DMS 273 treated with DMSO at 0.1 percent for 48 hours (cell line): ENCODE data around the gene SIL1.
A peak's percentile ranks its signal among the peaks of the same experiment; 100 is the strongest.
"Not testable (repeated sequence)": the region's sequence is repeated elsewhere in the genome, so short reads cannot be mapped to it uniquely, and the experiment has no call there.

Source experiments
- DNase-seq: peaks from one replicate; lab custom pipeline; 2025; lab: John Stamatoyannopoulos, UW

SIL1 gene

DNA sequence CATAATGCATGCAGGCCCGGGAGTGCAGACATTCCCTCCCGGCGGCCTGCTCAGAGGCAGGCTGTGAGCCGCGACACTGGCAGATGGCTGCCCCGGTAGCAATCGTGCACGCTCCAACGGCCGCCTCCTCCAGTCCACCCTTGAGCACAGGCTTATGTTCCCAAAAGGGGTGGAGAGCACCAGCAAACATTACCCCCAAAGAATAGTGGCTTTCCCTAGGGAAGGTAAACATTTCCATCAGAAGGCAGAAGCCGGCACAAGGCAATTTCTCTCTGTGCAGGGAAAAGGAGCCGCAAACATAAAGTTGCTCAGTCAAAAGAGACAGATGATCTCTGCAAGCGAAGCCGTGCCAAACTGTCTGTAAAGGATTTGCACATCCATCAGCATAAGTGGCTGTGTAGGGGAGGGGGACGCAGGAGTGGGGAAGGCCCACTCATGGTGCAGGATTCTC, 92.5 kb downstream of the SIL1 start:
- peak; percentile 76 for DNase-seq

DNA sequence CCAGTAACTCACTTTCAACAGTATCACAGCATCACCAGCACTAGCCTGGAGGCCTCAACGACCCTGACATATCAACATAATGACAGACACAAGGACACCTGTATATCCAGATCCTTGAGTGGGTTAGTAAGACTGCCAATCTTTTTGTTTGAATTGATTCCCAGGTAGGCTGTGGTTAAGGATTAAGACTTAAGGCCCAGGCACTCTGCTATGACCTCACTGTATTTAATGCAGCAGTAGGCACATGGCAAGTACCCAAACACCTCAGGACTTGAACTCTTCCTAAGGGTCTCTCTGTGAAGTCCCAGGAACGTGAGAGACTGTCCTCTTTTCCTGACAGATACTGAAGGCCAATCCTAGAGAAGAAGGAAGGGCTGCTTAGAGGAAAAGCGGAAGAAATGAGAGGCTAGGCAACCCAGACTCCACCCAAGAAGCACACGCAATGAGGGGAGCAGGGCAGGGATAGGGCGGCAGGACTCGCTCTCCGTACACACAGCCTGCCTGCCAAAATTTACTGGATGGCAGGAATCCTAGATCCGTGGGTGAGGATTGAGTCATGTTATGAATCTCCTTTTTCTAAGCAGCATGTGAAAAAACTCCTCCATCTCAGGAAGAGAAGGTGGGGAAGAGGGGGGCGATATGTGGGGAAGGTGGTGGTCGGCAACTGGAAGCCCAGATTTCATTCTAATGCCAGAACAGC, 93.4 kb downstream of the SIL1 start:
- DNase-seq, result peak; percentile 68

DNA sequence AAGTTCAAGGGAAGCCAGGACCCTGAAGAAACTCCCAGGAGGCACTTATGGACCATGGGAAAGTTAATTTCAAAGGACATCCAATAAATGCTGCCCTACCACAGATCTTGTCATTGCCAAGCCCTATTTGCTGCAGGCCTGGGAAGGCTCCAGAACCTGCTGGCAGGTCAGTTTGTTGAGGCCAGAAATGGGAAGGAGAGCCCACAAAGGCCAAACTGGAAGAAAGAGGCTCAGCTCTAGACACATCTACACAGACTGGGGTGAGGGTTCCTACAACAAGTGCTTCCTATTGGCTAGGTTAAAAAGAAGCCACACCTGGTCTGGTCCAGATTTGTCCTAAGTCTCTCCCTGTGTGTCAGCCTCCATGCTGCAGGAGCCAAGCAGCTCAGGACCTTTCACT, 94.4 kb downstream of the SIL1 start:
- DNase-seq, result no peak

DNA sequence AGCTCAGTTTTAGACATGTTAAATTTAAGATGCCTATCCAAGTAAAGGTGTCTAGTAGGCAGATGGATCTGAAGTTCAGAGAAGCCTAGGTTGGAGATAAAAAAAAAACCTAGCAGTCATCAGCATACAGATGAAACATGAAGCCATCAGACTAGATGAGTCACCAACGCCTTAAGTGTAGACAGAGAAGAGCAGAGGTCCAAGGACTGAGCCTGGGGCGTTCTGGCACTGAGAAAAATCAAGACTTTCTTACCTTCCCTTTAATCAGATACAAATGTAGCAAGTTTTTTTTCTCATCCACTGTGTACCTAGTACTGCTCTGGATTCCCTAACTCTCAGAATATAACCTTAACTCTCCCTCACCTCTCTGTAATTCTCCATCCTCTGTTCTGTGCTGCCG, 97.3 kb downstream of the SIL1 start:
- DNase-seq, result no peak

DNA sequence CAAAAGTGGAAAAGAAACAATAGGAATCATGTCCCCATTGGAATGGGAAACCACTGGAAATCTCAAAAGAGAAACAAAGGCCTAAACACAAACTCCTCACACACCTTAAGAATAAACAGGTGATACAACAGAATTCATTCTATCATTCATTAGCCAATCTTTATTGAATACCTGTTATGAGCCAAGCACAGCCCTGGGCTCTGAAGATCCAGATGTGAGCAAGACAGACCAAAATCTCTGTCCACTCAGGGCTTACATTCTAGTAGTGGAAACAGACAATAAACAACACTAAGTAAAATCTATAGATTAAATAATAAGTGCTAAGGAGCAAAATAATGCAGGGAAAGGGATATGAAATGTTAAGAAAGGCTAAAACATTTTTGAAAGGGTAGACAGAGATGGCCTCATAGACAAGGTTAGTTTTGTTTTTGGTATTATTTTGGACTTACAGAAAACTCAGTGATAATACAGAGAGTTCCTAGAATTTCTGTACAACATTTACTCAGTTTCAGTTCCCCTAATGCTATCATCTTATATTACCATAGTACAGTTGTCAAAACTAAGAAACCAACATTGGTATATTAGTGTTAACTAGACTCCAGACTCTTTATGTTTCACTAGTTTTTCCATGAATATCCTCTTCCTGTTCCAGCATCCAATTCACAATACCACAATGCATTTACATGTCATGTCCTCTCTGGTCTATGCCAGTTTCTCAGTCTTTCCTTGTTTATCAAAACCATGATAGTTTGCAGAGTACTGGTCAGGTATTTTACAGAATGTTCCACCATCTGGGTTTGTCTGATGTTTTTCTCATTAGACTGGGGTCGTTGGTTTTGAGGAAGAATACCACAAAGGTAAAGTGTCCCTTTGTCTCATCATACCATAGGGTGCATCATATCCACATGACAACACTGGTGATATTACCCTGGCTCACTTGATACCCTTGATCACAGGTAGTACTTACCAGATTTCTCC, 103.7 kb downstream of the SIL1 start:
- DNase-seq, result no peak

DNA sequence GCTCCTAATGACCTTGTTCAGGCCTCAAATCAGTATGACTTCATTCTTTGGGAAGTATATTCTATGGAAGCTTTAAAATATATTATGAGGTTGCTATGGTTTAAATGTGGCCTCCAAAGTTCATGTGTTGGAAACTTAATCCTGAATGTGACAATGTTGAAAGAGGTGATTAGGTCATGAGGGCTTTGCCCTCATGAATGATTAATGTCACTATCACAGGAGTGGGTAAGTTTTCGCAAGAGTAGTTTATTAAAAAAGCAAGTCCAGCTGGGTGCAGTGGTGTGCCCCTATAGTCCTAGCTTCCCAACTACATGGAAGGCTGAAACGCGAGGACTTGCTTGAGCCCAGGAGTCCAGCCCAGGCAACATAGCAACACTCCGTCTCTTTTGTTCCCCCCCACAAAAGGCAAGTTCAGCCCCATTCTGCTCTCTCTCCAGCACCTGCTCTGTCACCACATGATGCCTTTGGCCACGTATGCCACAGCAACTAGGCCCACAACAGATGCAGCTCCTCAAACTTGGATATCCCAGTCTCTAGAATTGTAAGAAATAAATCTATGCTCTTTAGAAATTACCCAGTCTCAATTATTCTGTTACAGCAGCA, 105.3 kb downstream of the SIL1 start:
- DNase-seq, result no peak

DNA sequence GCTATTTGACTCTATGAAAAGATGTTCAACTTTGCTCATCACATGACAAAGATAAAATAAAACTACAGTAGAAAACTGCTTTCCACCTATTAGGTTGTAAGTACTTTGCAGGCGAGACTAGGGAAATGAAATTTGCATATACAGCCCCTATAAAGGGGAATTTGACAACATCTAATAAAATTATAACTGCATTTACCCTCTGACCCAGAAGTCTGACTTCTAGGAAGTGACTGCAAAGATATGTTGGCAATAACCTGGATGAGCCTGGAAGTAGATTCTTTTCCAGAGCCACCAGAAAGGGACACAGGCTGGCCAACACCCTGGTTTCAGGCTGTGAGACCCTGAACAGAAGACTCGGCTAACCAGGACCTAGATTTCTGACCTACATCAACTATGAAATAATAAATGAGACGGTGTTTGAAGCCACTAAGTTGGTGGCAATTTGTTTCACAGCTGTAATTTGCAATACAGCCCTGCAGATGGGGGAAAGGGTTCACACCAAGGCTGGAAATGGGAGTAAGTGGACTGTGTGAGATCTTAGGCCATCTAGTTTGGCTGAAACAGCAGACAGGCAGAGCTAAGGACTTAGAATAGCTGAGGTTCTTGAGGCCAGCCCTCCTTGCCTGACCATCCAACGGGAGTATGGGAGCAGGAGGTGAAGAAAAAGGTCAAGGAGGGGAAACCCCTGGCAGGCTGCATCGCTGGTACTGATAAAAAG, 106.6 kb downstream of the SIL1 start:
- DNase-seq, result no peak

DNA sequence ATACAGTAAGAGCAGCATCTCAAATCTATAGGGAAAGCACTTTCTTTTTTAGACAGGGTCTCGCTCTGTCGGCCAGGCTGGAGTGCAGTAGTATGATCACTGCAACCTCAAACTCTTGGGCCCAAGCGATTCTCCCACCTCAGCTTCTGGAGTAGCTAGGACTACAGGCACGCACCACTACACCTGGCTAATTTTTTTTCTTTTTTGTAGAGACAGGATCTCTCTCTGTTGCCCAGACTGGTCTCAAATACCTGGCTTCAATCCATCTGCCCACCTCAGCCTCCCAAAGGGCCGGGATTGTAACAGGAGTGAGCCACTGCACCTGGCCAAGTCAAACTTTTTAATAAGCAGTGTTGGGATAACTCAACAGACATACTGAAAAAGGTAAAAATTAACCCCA, 107.6 kb downstream of the SIL1 start:
- no peak for DNase-seq

DNA sequence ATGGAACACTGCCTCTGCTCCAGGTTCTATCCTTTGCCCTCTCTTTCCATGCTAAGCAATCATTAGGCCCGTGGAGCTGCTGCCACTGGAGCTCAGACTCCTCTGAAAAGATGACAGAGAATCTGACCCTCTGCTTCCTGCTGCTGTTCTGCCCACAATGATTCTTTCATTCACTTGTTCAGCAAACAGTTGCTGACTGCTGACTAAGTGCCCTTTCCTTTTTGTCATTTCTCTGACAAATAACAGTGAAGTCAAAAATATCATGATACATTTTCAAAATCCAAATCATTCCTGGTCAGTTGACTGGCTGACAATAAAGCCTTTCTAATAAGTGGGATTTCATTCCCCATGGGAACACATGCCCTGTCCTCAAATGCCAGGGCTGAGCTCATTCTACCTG, 110.1 kb downstream of the SIL1 start:
- no peak for DNase-seq

DNA sequence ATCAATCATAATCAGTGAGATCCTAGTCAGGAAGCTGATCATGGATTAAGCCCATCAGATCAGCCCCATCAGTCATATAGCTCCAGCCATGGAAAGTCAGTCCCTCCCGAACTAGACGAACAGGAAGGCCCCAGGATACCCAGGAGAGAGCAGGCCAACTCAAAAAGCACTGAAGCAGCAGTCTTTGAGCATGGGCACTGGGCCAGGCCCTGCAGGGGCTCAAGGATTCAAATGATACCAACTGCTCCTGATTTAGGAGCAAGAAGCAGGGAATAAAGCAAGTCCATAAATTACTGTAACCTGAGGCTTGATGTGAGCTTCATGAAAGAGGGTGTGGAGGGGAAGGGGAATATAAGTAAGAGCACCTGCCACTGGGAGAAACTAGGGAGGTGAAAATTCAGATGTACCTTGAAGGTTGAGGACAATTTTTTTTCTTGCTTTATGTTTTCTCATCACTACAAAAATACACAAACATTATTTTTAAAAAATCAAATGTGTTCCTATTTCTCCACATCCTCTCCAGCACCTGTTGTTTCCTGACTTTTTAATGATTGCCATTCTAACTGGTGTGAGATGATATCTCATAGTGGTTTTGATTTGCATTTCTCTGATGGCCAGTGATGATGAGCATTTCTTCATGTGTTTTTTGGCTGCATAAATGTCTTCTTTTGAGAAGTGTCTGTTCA, 115.2 kb downstream of the SIL1 start:
- DNase-seq, result peak; percentile 44

DNA sequence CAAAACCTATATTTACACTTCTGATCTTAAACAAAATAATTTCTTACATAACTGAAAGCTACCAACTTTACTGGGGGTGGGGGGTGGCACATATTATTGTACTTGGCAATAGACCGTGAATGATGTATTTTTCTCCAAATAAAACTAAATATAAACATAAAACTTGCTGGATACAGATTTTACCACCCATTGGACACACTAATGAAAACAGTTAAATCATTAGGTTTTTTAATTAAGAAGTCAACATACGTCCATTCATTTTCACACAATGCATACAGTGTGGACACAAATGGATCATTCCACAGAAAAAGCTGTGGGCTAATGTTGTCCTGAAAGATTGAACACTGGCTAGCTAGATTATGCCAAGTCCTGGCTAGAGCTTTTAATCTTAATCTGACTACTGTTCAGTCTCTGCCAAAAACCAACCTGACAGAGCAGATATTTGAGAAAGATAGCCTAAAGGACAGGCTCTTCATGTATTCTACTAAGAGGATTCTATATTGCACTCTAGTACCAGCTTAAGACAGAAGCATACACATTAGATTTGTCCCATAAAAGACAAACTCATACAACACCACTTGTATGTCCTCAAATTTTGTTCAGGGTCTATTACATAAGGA, 118.1 kb downstream of the SIL1 start:
- DNase-seq, result no peak

DNA sequence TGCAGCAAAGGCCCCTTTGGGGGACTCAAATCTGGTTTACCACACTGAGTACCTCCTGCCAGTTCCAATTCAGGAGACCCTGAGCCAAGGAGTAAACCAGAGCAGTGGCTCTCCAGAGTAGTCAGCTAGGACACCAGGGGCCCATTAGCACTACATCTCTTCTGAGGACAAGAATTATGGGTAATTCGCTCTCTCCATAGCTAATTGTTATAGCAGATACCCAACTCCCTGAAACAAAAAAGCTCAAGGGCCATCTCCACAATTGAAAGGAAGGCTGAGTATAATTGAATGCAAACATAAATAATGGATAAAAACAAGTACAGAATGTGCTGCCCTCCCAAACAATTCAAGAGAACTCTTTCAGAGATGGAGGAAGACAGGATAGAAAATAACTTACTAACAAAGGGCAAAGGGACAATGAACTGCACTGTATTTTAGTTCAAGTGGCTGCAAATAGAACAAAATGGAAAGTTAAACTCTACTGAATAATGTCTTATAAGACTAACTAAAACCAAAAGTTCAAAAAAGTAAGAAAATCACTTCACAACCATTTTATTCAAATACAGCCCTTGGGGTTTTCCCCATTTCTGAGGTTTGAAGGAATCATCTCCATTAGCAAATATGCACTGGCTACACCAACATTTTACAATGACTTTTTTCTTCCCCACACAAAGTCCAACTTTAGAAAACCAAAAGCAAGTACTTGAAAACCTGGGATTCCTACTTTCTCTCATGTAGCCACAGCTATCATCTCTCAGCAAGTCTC, 118.8 kb downstream of the SIL1 start:
- no peak for DNase-seq

DNA sequence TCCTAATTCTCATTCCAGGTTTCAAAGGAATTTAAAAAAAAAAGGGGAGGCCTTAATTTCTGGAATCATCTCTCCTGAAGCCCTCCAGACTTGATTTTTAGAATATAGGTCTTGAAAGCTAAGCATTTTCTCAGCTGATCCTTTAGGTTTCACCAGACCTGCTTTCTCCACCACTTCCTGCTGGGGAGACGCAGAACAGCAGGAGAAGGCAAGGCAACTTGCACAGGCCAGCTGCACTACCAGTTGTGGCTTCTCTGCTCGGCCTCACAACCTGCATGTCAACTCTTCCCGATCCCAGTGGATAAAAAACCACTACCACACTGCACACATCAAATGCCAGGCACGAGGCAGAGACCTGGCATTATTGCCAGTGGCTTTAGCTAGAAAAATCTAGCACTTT, 119.8 kb downstream of the SIL1 start:
- no peak for DNase-seq

DNA sequence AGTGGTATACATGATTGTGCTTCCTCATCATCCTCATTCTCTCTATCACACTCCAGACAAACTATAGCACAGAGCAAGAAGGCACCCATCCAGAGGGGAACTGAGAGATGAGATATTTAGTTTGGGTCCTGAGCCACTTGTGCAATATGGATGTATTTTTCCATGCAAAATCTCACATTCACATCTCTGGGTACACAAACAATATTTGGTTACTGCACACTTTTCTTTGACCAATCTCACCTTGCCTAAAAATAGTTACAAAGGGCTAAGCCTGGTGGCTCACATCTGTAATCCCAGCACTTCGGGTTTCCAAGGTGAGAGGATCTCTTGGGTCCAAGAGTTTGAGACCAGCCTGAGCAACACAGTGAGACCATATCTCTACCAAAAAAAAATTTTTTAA, 120.3 kb downstream of the SIL1 start:
- no peak for DNase-seq

DNA sequence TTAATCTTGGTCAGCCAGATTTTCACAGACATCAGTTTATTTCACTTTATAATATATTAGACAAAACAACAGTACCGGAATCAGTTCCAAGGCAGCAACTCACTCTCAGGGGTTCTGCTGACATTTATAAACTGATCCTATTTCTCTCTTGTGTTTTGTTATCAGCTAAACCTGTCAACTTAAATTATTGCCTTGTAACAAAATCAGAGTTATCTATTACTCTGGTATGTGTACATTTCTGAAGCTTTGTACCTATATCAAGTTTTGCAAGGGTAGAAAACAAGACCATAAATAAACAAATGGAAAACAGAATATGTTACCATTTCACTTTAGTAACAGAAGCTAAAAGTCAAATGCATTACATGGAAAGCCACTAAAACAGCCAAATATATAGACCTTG, 122.1 kb downstream of the SIL1 start:
- no peak for DNase-seq

DNA sequence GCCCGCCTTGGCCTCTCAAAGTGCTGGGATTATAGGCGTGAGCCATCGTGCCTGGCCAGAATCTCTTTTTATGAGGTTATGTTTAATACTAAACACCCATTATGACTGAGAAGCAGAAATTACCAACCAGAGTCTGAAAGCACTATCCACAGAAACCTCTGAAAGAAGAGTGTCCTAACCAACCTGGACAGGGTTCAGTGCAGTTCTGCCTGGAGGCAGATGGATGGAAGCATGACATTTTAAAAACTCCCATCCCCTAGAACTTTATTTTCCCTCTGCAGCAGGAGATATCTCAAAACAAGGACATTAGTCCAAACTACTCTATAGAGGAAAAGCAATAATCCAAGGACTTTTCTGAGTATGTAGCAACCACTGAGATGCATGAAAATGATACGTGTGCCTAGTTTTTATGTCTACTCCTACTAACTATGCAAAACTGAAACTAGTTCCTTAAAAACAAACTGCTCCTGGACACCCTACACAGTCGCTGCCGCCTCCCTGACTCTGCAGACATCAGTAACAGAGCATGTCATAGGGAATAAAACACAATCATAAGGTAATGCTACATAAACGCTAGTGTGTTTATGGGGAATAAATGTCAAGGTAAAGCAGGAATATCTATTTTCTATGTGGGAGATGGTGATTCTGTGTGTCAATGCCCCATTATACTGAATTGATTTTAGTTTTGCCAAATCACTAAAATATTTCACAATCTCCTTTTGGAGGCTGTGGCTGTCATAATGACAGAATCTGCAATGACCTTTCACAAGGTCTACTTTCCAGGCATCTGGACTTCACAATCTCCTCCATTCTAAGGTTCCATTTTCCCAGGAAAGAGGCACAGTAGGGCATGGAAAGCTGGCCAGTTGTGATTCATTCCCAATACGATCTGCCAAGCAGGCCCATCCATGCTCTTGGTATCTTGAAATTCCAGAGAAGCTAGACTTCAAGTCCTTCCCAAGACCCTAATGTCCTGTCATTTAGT, 122.8 kb downstream of the SIL1 start:
- DNase-seq, result no peak

DNA sequence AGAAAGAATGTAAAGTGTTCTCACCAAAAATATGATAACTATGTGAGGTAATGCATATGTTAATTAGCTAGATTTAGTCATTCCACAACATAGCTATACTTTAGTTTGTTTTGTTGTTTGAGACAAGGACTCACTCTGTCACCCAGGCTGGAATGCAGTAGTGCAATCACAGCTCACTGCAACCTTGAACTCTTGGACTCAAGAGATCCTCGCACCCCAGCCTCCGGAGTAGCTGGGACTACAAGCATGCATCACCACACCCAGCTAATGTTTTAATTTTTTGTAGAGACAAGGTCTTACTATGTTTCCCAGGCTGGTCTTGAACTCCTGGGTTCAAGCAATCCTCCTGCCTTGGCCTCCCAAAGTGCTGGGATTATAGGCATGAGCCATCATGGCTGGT, 124.2 kb downstream of the SIL1 start:
- not testable (repeated sequence) for DNase-seq

DNA sequence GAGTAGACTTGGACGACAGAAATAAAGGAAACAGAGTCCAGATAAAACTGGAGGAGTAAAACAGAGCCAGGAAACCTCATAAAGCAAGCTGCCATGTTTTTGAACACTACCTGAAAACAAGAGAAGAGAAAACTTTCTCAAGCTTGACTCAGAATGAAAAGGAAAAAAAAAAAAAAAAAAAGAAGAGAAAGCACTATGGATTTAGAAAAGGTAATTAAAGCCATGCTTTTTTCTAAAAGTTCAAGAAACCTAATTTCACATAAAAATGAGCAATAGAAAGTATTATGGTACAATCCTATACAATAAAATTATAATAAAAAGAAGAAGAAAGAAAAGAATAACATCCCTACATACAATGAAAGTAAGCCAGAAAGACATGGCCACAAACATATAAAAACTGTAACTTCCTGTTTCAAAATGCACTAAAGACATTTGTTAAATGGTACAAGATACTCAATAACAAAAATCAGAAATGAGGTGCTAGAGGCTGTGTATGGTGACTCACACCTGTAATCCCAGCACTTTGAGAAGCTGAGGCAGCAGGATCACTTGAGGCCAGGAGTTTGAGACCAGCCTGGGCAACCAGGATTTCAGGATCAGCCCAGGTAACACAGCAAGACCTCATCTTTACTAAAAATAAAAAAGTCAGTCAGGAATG, 129.5 kb downstream of the SIL1 start:
- no peak for DNase-seq

DNA sequence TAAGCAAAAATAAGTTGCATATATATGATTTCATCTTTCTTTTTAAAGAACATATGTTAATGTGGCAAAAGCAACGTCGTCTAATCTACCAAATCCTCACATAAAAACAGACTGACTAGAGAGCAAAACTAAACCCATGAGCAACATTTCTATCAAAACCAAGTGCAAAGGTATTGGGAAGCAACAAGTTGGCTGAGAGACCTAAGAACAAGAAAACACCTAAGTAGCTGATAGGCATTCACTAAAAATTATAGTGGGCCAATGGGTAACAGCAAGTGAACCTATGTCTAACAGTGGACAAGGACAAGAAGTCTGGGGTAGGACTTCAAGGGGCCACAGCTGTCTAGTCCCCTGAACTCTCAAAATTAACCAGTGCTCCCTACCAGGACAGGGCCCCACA, 130.1 kb downstream of the SIL1 start:
- no peak for DNase-seq
